HG03097 (cell line): Measurements from ENCODE around the gene RPL38.

Experiments
- ATAC-seq: cut with Tn5 transposase; IDR thresholded peaks from one replicate; pipeline ENCODE4 v1.9.1; 2021; ENCODE audit not compliant: unreplicated experiment, low FRiP score

The RPL38 gene

DNA sequence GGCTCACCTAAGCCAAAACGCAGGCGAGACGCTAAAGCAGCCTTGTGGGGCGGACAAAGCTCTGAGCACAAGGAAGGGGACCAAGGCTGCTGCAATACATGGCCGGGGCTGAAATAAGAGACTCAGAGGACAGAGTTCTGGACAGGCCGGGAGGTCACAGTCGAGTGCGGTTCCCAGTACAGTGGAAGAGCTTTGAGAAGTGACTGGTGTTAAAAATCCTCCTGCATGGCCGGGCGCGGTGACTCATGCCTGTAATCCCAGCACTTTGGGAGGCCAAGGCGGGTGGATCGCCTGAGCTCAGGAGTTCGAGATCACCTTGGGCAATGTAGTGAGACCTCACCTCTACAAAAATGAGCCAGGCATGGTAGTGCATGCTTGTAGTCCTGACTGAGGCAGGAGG is 20.4 kb downstream of the RPL38 start:
- ATAC-seq = no peak

DNA sequence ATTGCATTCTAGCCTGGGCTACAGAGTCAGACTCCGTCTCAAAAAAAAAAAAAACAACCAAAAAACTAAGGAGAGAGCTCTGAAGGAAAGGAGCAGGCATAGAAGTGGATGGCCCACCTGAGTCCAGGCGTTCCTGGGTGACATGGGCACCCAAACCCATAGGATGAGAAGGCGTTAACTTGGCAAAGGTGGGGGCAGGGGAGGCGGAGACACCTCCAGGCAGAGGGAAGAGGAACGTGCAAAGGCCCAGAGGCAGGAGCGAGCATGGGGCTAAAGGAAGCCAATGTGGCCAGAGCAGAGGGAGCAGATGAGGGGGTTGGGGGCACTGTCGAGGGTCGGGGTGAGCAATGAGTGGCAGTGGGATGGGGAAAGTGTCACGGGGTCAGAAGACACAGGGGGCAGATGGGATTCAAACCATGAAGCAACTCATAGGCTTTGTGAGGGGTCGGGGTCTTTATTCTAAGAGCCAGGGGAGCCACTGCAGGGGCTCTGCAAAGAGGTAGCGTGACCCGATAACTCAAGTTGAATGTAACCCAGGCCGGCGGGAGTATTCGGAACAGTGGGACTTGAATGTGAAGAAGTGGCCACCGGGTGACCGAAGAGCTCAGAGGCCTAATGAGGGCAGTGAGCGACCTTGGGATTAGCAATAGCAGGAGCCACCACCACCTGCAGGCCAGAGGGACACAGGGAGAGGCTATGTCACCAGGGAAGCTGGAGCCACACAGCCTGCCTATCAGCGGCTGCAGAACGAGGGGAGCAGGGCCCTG is 21.7 kb downstream of the RPL38 start:
- ATAC-seq = no peak

- no peak for ATAC-seq
These were observed 22.8 kb downstream of the RPL38 start for GRCh38 chr17:74226252-74226651.

GRCh38 chr17:74227271-74228080 is 24.0 kb downstream of the RPL38 start:
- no peak for ATAC-seq

GRCh38 chr17:74228306-74228978 is 25.0 kb downstream of the RPL38 start:
- ATAC-seq = no peak

DNA sequence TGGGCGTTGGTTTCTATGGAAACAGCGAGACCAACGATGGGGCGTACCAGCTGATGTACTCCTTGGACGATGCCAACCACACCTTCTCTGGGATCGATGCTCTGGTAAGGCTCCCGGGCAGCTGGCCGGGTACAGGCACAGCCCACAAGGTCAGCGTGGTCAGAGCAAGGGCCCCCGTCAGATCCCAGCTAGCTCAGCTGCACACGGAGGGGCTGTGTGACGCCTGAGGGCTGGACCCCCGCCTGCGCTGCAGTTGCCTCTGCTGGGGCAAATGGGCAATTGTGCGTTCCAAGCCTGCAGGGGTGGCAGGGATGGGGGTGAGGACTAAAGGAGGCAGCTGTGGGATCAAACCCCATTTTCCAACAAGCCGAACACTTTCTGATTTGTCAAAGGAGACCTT is 27.4 kb downstream of the RPL38 start:
- no peak for ATAC-seq

- no peak for ATAC-seq
These were observed 28.7 kb downstream of the RPL38 start for GRCh38 chr17:74231928-74232907.

GRCh38 chr17:74233937-74234336 is 30.5 kb downstream of the RPL38 start:
- ATAC-seq = no peak

- no peak for ATAC-seq
These were observed 31.0 kb downstream of the RPL38 start for GRCh38 chr17:74234486-74234885.

DNA sequence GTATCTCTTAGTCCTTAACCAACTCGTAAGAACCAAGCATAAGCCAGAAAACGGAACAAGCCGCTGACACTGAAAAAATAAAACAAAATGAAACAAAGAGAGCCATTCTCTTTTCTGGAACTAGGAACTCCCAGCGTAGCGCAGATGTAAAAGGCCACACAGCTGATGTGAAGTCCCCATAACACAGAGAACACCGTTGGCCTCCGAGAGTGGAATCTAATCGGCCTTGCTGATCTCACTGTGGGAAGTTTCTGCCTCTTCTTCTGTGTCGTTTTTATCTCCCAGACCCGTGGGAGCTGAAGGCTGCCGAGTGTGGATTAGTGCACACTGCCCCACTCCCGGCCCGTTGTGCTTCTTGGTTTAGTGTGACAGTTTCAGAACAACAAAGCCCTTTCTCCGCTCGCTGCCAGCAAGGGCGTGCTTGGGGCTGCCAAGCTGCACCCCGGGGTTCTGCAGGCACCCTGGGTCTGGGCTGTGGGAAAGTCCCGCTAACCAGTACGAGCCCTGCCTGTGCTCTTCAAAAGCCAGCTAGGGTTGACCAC is 31.6 kb downstream of the RPL38 start:
- ATAC-seq = no peak

GRCh38 chr17:74235911-74236371 is 32.5 kb downstream of the RPL38 start:
- ATAC-seq = no peak

- ATAC-seq = no peak
These were observed 33.8 kb downstream of the RPL38 start for GRCh38 chr17:74237321-74237720.

DNA sequence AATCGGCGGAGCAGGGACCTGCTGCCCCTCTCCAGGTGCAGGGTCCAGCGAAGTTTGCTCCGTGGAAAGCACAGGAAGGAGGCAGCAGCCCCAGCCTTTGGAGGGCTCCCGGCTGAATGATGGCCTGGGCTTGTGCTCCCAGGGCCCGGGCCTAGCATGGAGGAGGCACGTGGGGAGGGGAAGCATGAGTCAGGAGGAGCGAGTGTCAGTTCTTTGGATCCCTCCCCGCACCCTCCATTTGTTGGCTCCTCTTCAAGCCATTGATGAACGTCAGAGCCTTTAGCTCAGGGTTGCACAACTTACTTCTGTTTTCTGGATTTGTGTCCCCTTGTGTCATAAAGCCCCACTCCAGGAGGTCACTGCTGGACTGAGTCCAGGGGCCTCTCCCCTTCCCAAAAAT is 35.7 kb downstream of the RPL38 start:
- no peak for ATAC-seq

GRCh38 chr17:74240618-74241205 is 37.2 kb downstream of the RPL38 start:
- no peak for ATAC-seq

DNA sequence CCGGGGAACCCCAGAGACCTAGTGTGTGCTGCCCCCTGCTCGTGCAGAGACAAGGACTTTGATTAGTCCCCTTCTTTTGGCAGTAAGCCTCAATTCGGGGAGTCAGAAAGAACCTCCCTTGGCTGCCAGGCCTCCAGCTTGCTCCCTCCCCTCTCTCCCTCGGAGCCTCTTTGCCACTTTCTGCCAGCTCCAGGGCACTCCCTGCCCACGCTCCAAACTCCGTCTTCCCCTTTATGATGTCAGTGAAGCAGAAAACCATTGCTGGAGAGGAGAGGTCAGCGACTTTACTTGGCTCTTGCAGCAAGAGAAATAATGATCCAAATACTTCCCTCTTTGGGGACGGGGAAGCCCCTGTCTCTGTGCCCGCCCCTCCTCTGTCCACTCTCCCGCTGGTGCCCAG is 38.0 kb downstream of the RPL38 start:
- ATAC-seq = no peak

- ATAC-seq = no peak
These were observed 38.4 kb downstream of the RPL38 start for GRCh38 chr17:74241847-74242246.

GRCh38 chr17:74243013-74243755 is 39.7 kb downstream of the RPL38 start:
- ATAC-seq = no peak

- no peak for ATAC-seq
These were observed 40.6 kb downstream of the RPL38 start for GRCh38 chr17:74244128-74244527.

- ATAC-seq = no peak
These were observed 41.1 kb downstream of the RPL38 start for GRCh38 chr17:74244548-74244947.
